Neural cell (in vitro differentiated cells): ENCODE results near the gene APOE.

Experiments
- EP300 ChIP-seq: fragments of 450-650 bp; conservative IDR thresholded peaks from 2 replicates; pipeline ENCODE4 v1.6.1; 2014; ENCODE audit warnings: antibody characterized with exemption, mild to moderate bottlenecking, moderate library complexity; ENCODE audit not compliant: poor library complexity, severe bottlenecking
- EZH2 ChIP-seq: fragments of 200-600, 300-800 bp; shearing (Covaris generic), sonication (generic); IDR thresholded peaks from 2 replicates; pipeline ENCODE4 v1.6.1; 2014; ENCODE audit warnings: antibody characterized with exemption, low read length, borderline replicate concordance, mild to moderate bottlenecking; ENCODE audit not compliant: insufficient read depth, poor library complexity, severe bottlenecking
- POLR2AphosphoS5 ChIP-seq: IDR thresholded peaks from 2 replicates; pipeline ENCODE4 v1.6.1; 2012
- SMC3 ChIP-seq: fragments of 450-650 bp; conservative IDR thresholded peaks from 2 replicates; pipeline ENCODE4 v1.6.1; 2014; ENCODE audit warnings: antibody characterized with exemption, mild to moderate bottlenecking, moderate library complexity; ENCODE audit not compliant: poor library complexity
- TF ChIP-seq, protein P1 (sequence below): fragments of 450-650 bp; IDR thresholded peaks from 2 replicates; pipeline ENCODE4 v1.5.1; 2014; ENCODE audit warnings: antibody characterized with exemption, mild to moderate bottlenecking, moderate library complexity; ENCODE audit not compliant: poor library complexity, severe bottlenecking

DNA sequence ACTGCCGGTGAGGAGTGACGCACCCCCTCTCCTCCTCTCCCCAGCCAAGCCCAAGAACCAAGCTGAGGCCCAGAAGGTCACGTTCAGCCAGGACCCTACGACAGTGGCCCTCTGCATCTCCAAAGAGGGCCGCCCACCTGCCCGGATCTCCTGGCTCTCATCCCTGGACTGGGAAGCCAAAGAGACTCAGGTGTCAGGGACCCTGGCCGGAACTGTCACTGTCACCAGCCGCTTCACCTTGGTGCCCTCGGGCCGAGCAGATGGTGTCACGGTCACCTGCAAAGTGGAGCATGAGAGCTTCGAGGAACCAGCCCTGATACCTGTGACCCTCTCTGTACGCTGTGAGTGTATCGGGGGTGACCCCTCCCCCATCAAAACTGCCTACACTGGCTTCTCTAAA lies 33.8 kb upstream of the APOE start:
- TF ChIP-seq EP300, result no peak
- TF ChIP-seq, protein P1, sequence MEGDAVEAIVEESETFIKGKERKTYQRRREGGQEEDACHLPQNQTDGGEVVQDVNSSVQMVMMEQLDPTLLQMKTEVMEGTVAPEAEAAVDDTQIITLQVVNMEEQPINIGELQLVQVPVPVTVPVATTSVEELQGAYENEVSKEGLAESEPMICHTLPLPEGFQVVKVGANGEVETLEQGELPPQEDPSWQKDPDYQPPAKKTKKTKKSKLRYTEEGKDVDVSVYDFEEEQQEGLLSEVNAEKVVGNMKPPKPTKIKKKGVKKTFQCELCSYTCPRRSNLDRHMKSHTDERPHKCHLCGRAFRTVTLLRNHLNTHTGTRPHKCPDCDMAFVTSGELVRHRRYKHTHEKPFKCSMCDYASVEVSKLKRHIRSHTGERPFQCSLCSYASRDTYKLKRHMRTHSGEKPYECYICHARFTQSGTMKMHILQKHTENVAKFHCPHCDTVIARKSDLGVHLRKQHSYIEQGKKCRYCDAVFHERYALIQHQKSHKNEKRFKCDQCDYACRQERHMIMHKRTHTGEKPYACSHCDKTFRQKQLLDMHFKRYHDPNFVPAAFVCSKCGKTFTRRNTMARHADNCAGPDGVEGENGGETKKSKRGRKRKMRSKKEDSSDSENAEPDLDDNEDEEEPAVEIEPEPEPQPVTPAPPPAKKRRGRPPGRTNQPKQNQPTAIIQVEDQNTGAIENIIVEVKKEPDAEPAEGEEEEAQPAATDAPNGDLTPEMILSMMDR, result no peak
- no peak for TF ChIP-seq EZH2
- TF ChIP-seq POLR2AphosphoS5, result no peak
- no peak for TF ChIP-seq SMC3
